RKO (cell line): ENCODE results near the gene LSP1.
"Not testable (repeated sequence)": the region's sequence is repeated elsewhere in the genome, so short reads cannot be mapped to it uniquely, and the experiment has no call there.

ENCODE experiments used
- DNase-seq: peaks from one replicate; pipeline ENCODE4 v3.0.0-alpha.2; 2016; ENCODE audit warnings: low spot score

LSP1 gene, protein sequence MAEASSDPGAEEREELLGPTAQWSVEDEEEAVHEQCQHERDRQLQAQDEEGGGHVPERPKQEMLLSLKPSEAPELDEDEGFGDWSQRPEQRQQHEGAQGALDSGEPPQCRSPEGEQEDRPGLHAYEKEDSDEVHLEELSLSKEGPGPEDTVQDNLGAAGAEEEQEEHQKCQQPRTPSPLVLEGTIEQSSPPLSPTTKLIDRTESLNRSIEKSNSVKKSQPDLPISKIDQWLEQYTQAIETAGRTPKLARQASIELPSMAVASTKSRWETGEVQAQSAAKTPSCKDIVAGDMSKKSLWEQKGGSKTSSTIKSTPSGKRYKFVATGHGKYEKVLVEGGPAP

DNA sequence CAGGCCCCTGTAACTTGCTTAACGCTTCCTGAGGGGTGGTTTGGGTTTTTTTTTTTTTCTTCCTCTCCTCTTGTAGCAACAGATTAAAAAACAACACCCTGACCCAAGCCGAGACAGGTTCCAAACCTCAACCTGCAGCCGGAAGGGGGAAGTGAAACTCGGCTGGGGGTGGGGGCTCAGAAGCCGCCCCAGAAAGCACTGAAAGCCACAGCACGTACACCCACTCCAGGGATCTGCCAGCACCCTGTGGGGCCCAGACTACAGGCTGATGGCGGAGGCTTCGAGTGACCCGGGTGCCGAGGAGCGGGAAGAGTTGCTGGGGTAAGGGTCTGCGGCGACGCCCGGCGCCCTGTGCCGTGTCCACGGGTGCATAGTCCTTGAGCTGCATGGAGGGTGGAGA lies at the start of gene LSP1:
TSS of gene LSP1 (plus strand) at position 208 of the 400 bp plus-strand sequence. CDS start at position 269, 61 bp downstream.
- no peak for DNase-seq

DNA sequence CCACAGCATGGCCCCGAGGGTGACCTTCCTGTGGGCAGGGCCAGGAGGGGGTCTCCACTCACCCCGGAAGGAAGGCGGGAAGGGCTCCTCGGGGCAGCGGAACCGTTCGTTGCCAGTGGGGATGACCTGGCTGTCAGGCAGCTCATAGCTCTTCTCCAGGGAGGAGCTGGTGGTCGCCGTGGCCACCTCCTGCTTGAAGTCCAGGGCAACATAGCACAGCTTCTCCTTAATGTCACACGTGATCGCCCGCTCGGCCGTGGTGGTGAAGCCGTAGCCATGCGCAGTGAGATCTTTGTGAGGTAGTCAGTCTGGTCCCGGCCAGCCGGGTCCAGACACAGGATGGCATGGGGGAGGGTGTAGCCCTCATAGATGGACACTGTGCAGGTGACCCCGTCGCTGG lies 49.6 kb upstream of the LSP1 start:
- DNase-seq = no peak

DNA sequence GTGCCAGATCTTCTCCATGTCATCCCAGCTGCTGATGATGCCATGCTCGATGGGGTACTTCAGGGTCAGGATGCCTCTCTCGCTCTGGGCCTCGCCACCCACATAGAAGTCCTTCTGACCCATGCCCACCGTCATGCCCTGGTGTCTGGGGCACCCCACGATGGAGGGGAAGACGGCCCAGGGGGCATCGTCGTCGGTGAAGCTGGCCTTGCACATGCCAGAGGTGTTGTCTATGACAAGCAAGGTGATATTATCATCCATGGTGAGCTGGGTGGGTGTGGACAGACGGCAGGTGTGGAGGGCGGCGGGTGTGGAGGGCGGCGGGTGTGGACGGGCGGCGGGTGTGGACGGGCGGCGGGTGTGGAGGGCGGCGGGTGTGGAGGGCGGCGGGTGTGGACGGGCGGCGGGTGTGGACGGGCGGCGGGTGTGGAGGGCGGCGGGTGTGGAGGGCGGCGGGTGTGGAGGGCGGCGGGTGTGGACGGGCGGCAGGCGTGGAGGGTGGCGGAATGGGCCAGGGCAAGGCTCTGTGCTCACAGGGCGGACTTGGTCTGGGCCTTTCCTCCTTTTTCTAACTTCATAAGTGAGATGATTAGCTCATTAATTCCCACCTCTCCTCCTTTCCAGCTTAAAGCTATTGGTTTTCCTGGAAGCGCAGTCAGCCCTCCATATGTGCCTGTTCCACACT lies 48.9 kb upstream of the LSP1 start:
- not testable (repeated sequence) for DNase-seq

DNA sequence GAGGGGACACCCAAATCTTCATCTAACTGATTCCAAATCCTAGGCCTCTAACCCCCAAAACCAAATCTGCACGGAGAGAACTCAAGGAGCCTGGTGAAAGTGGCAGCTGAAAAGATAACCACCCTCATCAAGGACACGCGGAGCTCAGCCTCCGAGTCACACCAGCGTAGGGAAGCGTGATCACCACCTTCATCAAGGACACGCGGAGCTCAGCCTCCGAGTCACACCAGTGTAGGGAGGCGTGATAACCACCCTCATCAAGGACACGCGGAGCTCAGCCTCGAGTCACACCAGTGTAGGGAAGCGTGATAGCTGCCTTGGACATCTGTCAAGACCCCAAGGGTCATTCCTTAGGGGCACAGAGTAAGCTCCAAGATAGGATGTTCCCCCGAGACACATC lies 47.4 kb upstream of the LSP1 start:
- no peak for DNase-seq

DNA sequence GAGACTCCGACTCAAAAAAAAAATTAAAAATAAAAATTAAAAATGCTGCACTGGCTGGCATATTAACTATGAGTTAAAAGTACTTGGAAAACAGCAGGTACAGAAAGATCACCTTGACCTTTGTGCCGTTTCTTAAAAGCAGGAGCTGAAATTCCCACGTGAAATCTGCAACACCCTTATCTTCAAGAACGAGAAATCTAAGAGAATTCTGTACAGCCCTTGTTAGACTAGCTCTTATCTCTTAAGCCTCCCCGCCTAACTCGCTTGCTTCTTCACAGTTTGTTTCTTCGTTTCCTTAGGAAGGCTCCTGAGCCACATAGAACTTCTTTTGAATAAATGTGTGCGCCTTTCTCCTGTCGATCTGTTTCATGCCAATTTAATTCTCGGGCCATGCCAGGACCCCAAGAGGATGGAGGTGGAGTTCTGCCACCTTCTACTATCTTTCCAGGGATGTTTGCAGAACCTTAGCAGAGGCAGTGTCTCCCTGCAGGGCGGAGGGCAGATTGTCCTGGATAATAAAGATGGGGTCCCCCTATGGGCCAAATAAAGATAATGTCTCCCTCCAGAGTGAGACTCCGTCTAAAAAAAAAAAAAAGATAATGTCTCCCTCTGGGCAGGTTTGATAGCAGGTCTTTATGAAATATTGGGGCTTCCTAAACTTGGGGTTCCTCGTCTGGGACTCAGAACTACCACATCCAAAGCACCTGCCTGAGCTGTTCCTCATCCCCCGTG lies 45.5 kb upstream of the LSP1 start:
- DNase-seq = peak; percentile 20

DNA sequence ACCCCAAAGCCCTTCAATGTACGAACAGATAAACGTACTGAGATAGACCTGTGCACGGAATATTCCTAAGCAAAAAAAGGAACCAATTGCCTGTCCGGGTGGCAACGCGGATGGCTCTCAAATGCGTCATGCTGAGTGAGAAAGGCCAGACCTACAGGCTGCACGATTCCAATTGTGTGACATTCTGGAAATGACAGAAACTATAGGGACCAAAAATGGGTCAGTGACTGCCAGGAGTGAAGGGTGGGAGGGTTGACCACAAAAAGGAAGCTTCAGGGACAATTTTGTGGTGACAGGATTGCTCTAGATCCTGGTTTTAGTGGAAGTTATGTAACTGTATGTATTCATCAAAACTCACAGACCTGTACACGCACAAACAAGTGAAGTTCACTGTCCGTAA lies 42.1 kb upstream of the LSP1 start:
- DNase-seq = no peak

DNA sequence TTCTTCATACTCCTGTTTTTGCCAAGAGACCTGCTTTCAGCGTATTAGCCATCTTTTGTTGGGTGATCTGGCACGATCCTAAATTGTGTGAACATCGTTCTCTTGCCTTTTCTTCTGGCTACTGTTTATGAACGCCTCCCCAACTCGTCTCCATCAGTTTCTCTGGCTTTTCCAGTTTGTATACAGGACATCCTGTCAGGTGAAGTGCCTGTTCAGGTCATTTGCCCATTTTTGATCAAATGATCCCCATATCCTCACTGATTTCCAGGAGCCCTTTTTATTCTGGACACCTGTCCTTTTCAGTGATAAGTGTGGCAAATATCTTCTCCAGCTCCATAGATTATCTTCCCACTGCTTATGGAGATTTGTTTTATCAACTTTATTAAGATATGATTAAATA lies 40.6 kb upstream of the LSP1 start:
- no peak for DNase-seq

DNA sequence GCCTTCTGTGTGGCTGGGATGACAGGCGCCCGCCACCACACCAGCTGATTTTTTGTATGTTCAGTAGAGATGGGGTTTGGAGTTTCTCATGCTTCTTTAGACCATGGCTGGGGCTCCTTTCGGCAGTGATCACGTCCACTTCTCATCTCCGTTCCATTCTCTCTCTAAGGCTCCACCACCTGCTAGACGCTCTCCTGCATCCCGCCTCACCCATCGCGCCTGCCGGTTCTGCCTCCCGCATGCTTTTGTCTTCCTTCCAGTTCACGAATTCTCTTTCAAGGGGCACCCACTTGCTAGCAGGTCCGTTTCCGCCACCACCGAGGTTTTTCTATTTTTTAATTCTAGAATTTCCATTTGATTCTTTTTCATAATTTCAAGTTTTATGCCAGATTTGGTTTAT lies 40.1 kb upstream of the LSP1 start:
- no peak for DNase-seq

DNA sequence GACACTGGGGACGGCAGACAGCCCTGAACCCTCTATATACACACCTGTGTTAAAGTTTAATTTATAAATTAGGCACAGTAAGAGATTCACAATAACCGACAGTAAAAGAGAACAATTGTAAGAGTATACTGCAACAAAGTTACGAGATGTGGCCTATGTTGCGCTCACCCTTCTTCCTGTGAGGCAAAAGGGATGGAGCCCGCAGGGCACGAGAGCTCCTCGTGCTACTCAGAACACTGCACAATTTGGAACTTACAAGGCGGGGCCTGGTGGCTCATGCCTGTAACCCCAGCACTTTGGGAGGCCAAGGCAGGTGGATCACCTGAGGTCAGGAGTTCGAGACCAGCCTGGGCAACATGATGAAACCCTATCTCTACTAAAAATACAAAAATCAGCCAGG lies 39.5 kb upstream of the LSP1 start:
- DNase-seq = not testable (repeated sequence)

DNA sequence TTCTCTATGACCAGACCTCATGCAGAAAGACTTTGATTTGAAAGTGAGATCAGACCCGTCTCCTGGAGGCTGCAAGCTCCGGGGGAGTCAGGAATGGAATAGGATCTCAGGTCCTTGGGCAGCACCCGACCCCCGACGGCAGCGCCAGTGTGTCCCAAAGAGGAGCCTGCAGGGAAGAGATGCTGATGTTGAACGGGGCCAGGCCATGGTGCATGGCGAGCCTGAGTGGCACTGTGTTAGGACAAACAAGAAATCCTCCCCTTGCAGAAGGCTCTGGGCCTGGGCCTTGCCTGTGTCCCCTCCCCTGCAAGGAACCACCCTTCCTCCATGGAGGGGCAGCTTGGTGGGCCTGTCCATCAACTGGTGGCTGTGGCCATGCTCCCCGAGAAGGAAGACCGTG lies 38.2 kb upstream of the LSP1 start:
- DNase-seq = no peak

DNA sequence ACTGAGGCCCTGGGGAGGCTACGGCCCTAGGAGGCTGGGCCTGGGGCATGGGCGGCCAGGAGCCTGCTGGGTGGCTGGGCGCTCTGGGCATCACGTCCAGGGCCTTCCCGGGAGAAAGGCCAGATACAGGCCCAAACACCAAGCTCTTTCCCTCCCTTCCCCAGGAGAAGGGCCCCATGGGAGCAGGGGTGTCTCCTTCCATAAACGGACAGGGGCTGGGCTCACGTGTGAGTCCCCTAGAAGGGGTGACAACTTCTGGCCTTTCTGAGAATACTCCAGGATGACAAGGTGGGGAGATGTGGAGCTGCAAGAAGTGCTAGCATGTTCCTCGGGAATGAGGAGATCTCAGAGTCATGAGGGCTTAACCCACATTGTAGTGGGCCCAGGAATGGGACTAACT lies 37.6 kb upstream of the LSP1 start:
- DNase-seq = no peak

DNA sequence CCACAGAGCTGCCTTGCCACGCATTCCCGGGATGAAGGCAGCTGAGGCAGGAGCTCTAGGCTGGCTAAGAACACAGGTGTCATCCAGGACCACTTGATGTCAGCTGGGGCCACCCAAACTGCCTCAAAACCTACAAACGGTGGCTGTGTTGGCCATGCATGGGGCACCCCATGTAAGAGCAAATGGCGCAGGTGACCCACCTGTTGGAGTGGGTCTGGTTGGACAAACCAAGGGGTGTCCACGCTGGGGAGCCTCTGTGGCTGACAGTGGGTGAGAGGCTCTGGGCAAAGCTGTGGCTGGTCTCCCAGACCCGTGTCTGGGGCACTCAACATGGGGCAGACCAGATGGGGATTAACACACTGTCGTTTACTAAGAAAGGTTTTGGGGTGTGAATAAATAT lies 37.1 kb upstream of the LSP1 start:
- no peak for DNase-seq

DNA sequence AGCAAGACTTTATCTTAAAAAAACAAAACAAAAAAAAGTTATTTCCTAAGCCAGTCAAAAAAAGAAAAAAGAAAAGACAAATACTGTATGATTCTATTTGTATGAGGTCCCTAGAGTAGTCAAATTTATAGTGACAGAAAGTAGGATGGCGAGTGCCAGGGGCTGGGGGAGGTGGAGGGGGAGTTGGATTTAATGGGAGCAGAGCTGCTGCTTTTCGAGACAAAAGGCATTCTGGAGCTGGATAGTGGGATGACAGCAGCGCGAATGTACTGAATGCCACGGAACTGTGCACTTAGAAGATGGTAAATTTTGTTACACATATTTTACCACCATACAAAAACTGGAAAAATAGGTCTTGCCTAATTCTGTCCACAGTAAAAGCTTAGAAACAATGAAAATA lies 35.9 kb upstream of the LSP1 start:
- DNase-seq = no peak

DNA sequence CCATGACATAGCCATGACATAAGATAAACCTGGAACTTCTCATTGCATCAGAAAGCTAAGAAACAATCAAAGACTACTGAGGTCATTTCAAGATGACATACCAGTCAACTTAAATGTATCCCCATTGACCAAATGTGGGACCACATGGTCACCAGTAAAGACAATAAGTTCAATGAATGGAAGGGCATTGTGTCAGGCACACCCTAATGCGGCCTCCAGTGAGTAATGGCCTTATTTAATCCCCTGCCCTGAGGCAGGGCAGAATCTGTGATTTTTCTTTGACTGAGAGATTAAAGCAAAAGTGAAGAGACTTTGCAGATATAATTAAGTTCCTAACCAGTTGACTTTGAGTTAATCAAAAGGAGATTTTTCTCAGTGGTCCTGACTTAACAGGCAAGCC lies 35.4 kb upstream of the LSP1 start:
- no peak for DNase-seq

DNA sequence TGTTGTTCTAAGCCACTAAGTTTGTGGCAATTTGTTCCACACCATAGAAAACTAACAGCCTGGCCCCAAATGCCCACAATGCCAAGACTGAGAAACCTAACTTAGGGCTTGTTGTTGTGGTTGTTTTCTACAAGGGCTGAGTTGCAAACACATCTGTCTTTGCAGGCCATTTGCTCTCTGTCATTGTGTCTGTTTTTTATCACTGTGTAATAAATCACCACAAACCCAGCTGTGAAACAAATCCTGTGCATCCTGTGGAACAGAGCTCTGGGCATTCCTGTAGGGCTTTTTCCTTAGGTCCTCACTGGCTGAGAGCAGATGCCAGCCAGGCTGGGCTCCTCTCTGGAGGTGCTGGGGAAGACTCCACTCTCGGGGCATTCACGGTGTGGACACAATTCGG lies 33.8 kb upstream of the LSP1 start:
- DNase-seq = no peak

DNA sequence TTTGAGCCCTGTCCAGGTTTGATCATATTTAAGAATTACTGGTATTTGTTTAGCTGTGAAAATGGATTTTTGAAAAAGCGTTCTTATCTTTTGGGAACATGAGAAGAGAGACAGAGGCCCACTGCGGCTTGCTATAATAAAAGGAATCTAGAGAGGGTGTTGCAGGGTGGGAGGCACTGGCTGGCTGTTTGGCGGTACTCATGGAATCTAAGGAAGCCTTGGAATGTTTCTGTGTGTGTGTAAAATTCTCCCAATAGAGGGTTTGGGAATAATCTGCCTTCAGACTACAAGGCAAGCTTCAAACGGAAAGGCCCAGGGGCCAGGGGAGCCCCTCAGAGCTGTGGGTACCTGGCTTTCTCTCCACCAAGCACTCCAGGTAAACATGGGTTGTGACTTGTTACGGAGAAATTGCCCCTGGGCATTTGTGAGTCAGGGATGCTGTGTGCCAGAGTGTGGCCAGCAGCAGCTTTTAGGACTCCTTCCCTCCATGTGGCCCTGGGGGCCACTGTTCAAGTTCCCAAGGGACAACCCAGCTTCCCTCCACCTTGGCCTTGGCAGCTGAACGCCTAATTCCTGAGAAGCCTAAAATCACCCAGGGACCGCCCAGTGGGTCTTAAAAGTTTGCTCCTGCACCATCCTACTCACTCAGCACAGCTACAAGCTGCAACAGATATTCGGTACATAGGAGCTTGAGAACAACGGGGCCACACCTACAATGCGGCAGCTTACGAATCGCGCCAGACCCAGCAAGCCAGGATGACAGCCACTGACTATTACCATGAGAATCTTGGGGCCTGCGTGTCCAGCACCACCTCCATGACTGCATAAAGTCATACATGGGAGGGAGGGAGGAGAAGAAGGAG lies 32.2 kb upstream of the LSP1 start:
- DNase-seq = no peak

DNA sequence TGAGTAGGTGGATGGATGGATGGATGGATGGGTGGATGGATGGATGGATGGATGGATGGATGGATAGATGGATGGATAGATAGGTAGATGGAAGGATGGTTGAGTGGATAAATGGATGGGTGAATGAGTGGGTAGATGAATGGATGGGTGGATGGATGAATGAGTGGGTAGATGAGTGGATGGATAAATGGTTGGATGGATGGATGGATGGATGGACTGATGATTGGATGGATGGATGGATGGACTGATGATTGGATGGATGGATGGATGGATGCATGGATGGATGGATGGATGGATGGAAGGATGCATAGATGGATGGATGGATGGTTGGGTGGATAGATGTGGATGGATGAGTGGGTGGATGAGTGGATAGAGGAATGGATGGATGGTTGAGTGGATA lies 31.3 kb upstream of the LSP1 start:
- no peak for DNase-seq

DNA sequence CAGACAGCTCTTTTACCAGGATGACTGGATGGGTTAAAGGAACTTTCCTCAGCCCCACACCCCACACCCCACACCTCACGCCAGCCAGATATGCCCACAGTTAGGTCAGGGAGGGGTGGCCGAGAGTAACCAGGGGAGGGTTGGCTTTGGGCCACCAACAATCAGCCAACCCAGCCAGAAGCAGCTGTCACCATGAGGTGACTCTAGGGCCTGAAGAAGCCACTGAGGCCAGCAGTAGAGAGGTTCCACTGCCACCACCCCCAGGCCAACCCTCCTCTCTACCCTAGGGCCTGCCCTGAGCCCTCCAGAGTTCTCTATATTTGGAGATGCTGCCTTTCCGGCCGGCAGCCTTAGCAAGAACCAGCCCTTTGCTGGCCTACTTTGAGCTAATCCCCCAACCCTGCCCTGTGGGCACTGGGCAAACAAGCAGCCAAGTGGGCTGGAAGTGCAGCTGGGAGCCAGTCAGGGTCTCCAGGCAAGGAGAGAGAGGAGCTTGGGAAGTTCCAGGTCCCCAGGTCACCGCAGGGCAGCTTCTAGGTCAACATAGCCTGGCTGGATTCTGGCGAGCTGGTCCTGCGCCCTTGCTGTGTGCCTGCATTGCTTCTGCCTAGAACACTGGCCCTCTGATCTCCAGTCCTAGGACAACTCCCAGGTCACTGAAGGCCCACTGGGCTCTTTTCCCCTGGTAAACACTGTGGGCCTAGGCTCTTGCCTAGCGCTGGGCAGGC lies 30.1 kb upstream of the LSP1 start:
- DNase-seq = no peak

DNA sequence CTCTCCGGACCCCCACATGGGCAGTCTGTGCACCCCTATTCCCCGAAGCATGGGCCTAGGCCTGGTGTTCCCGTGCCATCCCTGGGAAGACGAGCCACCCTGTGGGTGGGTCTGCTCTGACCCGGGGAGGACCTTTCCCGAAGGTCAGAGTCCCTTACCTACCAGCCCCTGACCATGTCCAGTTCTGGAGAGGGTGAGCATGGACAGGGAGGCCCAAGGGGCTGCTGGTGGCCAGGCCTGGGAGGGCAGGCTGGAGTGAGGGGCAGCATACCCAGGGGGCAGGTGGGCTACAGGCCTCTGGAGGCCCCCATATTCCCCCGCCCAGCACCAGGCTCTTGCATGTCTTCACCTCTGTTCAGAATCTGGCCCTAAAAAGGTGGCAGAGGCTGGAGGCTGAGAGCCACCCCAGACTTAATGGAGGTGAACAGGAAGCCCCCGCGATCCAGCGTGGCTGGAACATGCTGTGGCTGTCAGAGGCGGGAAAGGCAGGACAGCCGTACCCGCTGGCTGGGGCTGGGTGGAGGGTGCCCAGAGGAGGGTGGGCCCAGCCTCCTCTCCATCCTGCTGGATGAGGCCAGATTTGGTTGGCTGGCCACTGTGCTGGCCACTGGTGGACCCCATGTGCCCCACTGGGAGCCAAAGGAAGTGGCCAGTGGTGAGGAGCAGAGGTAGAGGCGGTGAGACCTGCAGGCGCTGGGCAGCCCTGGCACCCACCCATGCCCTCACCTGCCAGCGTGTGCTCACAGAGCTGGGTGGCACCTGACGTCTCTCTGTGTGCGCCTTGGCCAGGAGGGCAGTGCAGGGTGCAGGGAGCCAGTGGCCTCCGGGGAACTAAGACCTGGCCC lies 29.3 kb upstream of the LSP1 start:
- DNase-seq = no peak

DNA sequence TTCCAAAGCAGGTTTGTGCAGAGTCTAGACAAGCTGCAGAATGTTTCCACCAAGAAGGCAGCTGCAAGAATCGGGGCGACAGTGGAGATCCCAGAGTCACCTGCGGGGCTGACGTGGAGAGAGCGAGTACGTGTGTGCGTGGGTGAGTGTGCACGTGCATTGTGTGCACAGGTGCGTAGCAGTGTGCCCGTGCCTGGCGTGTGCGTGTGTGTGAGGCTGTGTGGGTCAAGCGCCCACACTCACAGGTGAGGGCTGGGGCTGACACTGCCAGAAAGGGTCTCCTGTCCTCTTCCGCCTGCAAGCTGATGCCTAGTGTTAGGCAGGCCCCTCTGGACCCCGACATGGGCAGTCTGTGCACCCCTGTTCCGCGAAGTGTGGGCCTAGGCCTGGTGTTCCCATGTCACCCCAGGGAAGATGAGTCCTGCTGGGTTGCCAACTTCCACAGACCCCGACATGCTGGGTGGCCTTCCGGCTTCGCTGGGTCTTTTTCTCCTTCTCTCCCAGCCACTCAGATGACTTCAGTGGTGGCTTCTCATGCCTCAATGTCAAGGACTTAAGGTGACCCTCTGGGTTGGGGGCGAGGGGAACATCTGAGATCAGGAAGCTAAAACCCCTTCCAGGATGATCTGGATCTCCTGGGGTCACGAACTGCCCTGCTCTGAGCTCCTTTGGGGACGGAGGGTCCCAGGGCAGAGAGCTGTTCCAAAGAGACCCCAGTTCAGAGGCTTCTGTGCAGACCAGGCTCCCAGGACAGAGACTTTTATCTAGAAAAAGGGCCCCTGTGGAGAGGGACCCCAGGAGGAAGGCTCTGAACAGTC lies 28.5 kb upstream of the LSP1 start:
- DNase-seq = no peak
